ENCODE data around the gene KCNK10.

GRCh38 chr14:88194531-88194930 lies 128.5 kb downstream of the KCNK10 start:
- TF ChIP-seq EP300 (IDR thresholded peaks at IDR 0.05) (no peak), CTCF (IDR thresholded peaks at IDR 0.05) (no peak), POLR2A (IDR thresholded peaks at IDR 0.05; ENCODE audit: low read depth) (no peak), POLR2AphosphoS5 (IDR thresholded peaks at IDR 0.05) (no peak)
